Purkinje cell (primary cell): ENCODE measurements around the gene SUCNR1. TPM values are rescaled to one million over a fixed set of nuclear protein-coding genes. Genes with fewer than 3 reads are reported as not detected.

Experiments
- polyA plus RNA-seq: library from polyadenylated mRNA; unstranded; fragments of >200 nt; fragmentation: Nextera tagmentation; gene quantifications from 2 replicates; pipeline ENCODE4 v1.2.1, GENCODE V29; 2014

SUCNR1 gene, protein sequence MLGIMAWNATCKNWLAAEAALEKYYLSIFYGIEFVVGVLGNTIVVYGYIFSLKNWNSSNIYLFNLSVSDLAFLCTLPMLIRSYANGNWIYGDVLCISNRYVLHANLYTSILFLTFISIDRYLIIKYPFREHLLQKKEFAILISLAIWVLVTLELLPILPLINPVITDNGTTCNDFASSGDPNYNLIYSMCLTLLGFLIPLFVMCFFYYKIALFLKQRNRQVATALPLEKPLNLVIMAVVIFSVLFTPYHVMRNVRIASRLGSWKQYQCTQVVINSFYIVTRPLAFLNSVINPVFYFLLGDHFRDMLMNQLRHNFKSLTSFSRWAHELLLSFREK
- not detected in 2 replicates for polyA plus RNA-seq

DNA sequence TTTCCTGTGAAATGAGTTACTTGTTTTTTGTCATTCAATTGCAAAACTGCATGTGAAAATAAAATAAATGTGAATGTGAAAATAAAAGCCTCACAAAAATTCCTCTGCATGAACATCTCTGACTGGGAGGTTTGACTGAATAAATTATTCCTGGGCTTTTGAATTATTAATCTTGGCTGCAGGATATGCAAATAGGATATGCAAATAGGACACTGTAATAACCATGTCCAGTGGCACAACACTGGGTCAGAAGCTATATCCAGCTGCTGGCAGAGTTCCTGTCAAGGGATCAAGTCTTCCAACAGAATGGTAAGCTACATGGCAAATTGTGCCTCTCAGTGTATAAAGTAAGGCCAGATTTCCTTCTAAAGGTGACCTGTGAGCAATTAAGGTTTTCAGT lies at the start of gene SUCNR1:
Gene SUCNR1 (plus strand): TSS at position 246 of the 400 bp plus-strand sequence. CDS start 6,250 bp downstream, outside the sequence.

Other genes with a start within 250 kb of the SUCNR1 start
- not detected in 2 replicates for gene AADACL2, start 139.7 kb upstream of the SUCNR1 start, polyA plus RNA-seq
- gene AADAC, start 59.5 kb upstream of the SUCNR1 start, polyA plus RNA-seq = not detected in 2 replicates